H1 (cell line): Measurements from ENCODE around the gene EFCAB6. TPM values are rescaled to one million over a fixed set of nuclear protein-coding genes. Genes with fewer than 3 reads are reported as not detected.

Experiments
- ASH2L ChIP-seq: fragments of 200-600, 300-600 bp; sonication (generic); IDR thresholded peaks from one replicate; pipeline ENCODE4 v1.7.1; 2017; ENCODE audit warnings: low read length
- KDM5A ChIP-seq: fragments of 200-600 bp; IDR thresholded peaks from 2 replicates; pipeline ENCODE4 v1.7.1; 2012; ENCODE audit warnings: mild to moderate bottlenecking, low read length, inconsistent platforms, mixed read lengths
- POU5F1 ChIP-seq: IDR thresholded peaks from 2 replicates; pipeline ENCODE4 v1.6.1; 2011; ENCODE audit warnings: low read depth, mild to moderate bottlenecking, low read length, moderate library complexity
- RNF2 ChIP-seq: fragments of 200-900, 300-1000 bp; sonication (generic); IDR thresholded peaks from 2 replicates; pipeline ENCODE4 v1.7.1; 2016; ENCODE audit warnings: borderline replicate concordance, low read depth, mild to moderate bottlenecking, antibody characterized with exemption, low read length; ENCODE audit not compliant: poor library complexity, severe bottlenecking; ENCODE audit errors: missing control alignments
- SAP30 ChIP-seq: fragments of 300-600 bp; sonication (generic); IDR thresholded peaks from 2 replicates; pipeline ENCODE4 v1.7.1; 2012; ENCODE audit warnings: low read length, moderate library complexity, mild to moderate bottlenecking, inconsistent platforms; ENCODE audit not compliant: insufficient read depth, insufficient replicate concordance
- polyA plus RNA-seq, 7 experiments: library from polyadenylated mRNA; depleted of rRNA in 3 of 7; stranded (reverse) in 5 of 7; unstranded in 2 of 7; fragments of >200 nt in 5 of 7; fragments of 200-250 nt in 2 of 7; gene quantifications; 1 replicate in 5 of 7; 2 replicates in 1 of 7; 4 replicates in 1 of 7; pipeline versions ENCODE4 v1.2.1 to v1.2.3, GENCODE V29; 2011 to 2013; ENCODE audit warnings: missing spikeins in 2 of 7, mixed read lengths in 2 of 7
- total RNA-seq: library from RNA; stranded (reverse); fragmentation: NEBNext Ultra II Directional; extraction: Animal tissue kit (Norgen Biotek cat#: 25700); gene quantifications from 2 replicates; pipeline ENCODE4 v1.2.1, GENCODE V29; 2021

Gene EFCAB6
- total and polyA plus RNA-seq, 2 of the 8 experiments (the other 6 are each of a cell fraction or from before 2014, with no cell fraction given): 0.32 to 1.7 TPM

- no peak for TF ChIP-seq ASH2L
- TF ChIP-seq RNF2: no peak
- no peak for TF ChIP-seq POU5F1
- no peak for TF ChIP-seq KDM5A
- no peak for TF ChIP-seq SAP30
Measured at GRCh38 chr22:43481568-43482317, 330.4 kb downstream of the EFCAB6 start (continued).
